NCI-H1930 (cell line): ENCODE data around the gene S1PR3.

ENCODE experiments used
- DNase-seq, 2 experiments: peaks; one replicate each; lab custom pipeline; 2025; lab: John Stamatoyannopoulos, UW

Gene S1PR3

DNA sequence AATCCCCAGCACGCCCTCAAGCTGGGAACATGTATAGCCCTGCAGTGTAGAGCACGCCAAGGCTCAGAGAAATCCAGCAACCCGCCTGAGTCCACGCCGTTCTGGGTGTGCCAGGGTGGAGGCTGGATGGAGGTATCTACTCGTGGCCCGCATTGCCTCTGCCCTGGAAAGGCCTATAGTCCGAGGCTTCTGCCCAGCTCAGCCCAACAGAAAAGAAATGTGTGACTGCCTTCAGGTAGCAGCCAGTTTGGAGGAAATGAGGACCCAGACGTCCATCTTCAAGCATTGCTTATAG is 18.2 kb downstream of the S1PR3 start:
- DNase-seq = no peak

DNA sequence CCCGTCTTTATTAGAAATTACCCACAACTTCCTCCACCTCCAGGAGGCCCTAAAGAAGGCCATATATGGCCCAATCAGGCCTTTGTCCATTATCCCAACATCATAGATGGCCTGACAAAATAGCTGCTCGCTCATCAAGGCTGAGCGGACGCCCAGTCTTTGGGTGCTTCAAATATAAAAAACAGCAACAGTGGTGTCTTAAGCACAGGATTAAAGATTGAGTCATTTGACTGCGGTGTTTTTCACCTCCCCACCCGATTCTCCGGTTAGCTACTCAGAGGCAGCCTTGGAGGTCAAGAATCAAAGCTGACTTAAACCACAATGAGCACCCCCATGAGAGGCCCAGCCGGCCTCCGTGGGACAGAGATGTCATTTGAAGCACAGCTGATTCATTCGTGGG is 18.8 kb downstream of the S1PR3 start:
- no peak for DNase-seq

GRCh38 chr9:89010526-89011111 is 19.4 kb downstream of the S1PR3 start:
- no peak for DNase-seq

- DNase-seq = no peak
Observed at GRCh38 chr9:89011683-89012082, 20.4 kb downstream of the S1PR3 start.

GRCh38 chr9:89012294-89013042 is 21.2 kb downstream of the S1PR3 start:
- DNase-seq = no peak

GRCh38 chr9:89013660-89014059 is 22.4 kb downstream of the S1PR3 start:
- DNase-seq = no peak

DNA sequence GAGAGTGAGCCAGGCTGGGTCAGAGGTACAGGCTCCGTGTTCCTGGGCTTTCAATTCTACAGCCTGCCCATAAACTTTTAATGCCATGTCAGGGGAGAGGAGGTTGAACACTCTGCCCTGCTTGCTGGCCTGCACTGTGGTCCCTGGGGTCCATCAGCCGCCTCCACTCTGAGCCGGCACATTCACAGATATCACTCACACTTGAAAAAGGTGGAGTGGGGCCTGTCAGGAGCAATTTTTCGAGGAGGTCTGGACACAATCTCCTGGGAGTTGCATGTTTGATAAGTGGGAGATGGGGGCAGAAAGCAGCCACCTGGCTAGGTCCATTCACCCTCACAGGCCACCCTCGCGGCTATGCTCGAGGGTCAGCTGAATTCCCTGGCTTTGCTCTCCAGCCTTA is 22.9 kb downstream of the S1PR3 start:
- DNase-seq = no peak

DNA sequence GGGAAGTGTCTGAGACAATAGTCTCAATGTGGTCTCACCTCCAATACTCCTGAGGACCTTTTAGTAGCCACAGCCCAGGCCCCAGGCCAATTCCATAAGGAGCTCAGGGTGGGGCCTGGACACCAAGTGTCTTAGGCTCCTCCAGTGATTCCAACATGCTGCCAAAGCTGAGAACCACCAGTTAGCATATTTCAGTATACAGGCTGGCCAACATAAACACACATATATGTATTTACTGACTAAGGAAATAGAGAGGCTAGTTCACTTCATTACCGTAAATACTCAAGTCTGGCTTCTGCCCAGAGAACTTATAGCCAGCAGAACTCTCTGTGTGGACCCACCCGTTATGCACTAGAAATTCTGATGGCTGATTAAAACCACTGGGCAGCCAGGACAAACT is 24.1 kb downstream of the S1PR3 start:
- DNase-seq = no peak

GRCh38 chr9:89020754-89021153 is 29.5 kb downstream of the S1PR3 start:
- DNase-seq = no peak

- DNase-seq = no peak
Observed at GRCh38 chr9:89021154-89021803, 30.0 kb downstream of the S1PR3 start.

DNA sequence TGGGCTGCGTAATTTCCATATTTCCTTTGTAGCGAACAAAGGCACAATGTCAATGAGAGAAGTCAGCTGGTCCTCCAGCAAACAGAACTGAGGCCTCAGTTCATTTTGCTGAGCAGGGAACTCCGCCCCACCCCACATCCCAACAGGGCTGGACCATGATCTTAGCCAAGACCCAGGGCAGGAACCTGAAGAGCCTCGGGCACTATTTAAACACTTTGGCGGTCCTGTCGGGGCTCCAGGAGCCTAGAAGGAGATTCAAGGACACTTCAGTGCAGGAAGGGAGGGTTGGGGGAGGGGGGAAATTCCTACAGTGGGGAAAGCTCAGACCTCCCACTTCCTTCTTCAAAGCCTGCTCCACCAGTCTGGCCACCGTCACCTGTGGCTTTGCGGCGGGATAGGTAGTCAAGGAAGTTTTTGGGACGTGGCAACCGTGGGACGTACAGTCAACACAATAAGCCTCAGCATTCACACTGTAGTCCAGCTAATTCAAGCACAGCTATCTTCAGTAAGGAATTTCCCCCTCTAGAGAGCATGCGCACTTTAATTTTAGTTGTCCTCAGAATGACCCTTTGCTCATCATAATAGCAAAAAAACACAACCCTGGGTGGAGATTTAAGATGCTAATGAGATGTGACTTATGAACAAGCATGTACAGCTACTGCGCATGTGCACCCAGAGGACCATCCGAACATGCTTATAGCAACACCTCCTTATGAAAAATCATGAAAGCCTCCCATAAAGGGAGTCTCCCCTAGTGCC is 30.9 kb downstream of the S1PR3 start:
- no peak for DNase-seq

- DNase-seq = no peak
Observed at GRCh38 chr9:89022902-89023301, 31.6 kb downstream of the S1PR3 start.

GRCh38 chr9:89023740-89024139 is 32.5 kb downstream of the S1PR3 start:
- DNase-seq = no peak

GRCh38 chr9:89024727-89025126 is 33.5 kb downstream of the S1PR3 start:
- no peak for DNase-seq

GRCh38 chr9:89025553-89025952 is 34.3 kb downstream of the S1PR3 start:
- DNase-seq = no peak

DNA sequence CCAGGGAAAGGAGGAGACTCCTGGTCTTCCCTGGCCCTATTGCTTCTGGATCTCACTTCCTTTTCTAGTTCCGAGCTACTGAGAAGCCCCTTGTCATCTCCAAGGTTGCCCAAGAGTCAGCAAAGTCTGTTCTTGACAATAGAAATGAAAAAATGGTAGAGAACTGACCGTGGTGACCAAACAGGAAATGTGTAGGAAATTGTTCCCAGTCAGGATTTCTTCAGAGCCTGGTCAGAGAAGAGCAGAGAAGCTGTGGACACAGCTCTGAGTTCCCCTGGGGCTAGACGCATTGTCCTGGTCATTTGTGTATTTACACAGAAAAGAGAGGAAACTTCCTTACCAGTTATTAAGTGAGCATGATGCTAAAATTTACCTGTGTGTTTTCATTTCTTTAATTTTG is 35.6 kb downstream of the S1PR3 start:
- DNase-seq = no peak

DNA sequence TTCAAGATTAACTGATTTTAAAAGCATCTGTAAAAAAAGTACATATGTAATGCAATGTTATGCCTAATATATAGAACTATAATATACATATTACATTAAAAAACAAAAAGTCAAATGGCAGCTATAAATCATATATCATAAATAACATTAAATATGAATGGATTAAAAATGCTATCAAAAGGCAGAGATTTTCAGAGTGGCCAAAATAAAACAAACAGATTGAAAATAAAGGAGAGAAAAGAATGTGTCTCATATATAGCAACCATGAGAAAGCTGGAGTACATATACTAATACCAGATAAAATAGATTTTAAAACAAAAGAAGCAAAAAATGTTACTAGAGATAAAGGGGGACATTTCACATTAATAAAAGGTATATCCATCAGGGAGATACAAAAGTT is 38.5 kb downstream of the S1PR3 start:
- no peak for DNase-seq

GRCh38 chr9:89032173-89032572 is 40.9 kb downstream of the S1PR3 start:
- DNase-seq = no peak

GRCh38 chr9:89032661-89033060 is 41.4 kb downstream of the S1PR3 start:
- DNase-seq = no peak

- DNase-seq = no peak
Observed at GRCh38 chr9:89036383-89036782, 45.1 kb downstream of the S1PR3 start.

DNA sequence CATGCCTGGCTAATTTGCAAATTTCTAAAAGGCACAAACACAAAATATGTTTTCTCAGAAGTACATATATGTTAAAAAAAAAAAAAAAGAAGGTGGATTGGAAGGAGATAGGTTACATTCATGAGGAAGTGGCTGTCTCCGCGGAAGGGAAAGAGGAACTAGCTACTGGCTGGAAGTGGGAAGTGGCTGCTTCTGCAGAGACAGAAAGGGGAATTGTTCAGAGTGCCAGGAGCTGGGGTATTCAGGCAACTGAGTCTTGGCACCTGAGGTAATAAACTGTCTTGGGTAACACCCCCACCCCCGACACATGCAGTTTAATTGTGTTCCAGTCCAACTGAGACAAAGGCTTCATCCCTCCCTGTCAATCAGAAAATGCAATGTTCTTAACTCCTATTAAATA is 45.6 kb downstream of the S1PR3 start:
- DNase-seq = no peak

DNA sequence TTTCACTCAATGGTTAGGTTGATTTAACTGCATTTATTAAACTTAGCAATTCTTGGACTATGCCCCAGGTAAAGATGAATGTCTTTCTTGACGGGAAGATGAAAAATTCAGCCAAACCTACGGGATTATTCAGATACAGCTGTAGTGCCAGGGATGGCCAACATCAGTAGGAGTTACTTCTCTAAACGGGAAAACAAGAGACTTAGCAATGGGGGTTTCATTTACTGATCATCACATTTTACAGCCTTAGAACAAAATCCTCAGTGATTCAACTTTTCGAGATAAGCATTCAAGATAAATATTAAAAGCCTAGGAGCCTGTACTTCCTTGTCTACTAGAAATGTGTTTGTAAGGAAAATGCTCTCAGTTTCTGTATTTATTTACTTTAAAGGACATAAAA is 46.1 kb downstream of the S1PR3 start:
- no peak for DNase-seq

DNA sequence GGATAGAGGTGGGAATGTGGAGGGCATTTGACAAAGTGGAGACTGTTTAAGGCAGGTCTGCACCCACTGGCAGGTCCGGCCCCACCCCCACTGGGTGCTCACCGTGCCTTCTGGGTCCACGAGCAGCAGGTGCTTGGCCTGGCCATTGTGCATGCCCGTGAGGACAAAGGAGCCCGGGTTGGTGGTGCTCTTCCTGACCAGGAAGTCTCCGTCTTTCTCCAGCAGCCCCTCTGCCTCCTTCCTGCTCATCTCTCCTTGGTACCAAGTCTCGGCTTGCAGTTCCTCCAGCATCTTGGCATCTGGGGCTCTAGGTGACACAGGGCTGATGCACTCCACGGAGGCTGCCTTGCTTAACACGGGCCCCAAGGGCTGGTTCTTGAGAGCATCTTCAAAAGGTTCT is 46.6 kb downstream of the S1PR3 start:
- no peak for DNase-seq
